Measurements from ENCODE around the gene BRSK1.

Gene BRSK1

GRCh38 chr19:55248704-55249103, 35.1 kb upstream of the BRSK1 start:
- Histone ChIP-seq H3K36me3 (replicated peaks) (peaks cover 28% of the 10 kb centered on the region), H3K9me3 (no peaks in the 10 kb centered on the region), H3K4me1 (no peaks in the 10 kb centered on the region), H3K4me3 (no peak overlapping the region), H3K27me3 (ENCODE audit: low read depth) (no peaks in the 10 kb centered on the region)
- DNase-seq (ENCODE audit: low spot score in 2 of 2) = no peak
- in situ Hi-C loops (cut with MboI; ENCODE audit: low sequenced_read_pairs) = no loop called here

DNA sequence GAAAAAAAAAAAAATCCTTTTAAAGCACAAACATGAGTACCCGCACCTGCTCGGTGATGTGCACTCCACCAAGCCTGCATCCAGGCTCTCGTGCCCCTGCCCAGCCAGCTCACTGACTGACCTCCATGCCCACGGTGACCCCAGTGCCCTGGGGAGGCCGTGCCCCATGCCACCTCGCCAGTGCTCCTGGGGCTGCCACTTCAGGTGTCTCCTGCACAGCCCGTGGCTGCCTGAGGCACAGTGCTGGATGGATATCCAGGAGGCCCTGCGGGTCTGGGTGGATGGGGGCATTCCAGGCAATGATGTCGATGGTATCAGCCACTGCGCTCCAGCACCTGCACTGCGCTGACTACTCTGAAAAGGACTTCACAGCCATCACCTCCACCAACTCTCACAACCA, 34.0 kb upstream of the BRSK1 start:
- in situ Hi-C loops (cut with MboI; ENCODE audit: low sequenced_read_pairs) = no loop called here

DNA sequence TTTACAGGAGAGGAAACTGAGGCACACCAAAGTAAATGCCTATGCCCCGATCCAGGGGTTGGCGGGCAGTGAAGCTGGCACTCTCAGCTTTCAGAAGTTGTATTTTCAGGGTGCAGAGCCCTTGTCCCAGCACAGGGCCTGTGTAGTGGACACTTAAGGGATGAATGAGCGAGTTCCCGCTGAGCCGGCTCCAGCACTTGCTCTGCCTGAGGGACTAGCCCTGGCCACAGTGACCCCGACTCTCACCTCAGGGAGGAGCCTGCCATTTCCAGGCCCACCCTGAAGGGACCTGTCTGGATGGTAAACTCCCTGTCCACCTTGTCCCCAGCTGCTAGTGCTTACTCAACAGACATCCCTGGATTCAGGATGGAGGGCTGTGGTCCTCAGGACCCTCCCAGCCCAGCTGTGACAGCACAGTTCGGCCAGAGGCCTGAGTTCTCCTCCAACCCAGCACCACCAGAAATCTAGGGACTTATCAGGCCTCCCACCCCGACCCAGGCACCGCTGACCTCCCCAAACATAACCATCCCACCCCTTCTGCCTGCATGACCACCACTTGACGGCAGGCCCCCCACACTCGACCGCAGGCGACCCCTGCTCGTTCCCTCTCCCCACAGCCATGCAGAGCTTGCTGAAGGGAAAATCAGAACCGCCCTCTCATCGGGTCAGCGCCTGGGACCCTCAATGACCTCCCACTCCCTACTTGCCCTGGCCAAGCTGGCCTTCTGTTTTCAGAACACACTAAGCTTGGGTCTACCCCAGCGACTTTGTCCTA, 33.3 kb upstream of the BRSK1 start:
- H3K36me3 ChIP-seq (replicated peaks) = peaks cover 13% of the 10 kb centered on the region
- in situ Hi-C loops (cut with MboI; ENCODE audit: low sequenced_read_pairs) = no loop called here
- DNase-seq (ENCODE audit: low spot score in 2 of 2) = no peak
- no peaks in the 10 kb centered on the region for H3K27me3 ChIP-seq (ENCODE audit: low read depth)
- H3K9me3 ChIP-seq = no peaks in the 10 kb centered on the region
- no peak overlapping the region for H3K4me3 ChIP-seq
- H3K4me1 ChIP-seq = peaks cover 3% of the 10 kb centered on the region; the same call in 1 of the 2 replicates

More for the DNA sequence above, 34.0 kb upstream of the BRSK1 start:
- H3K4me1 ChIP-seq = no peaks in the 10 kb centered on the region
- H3K9me3 ChIP-seq = no peaks in the 10 kb centered on the region
- H3K36me3 ChIP-seq (replicated peaks) = peaks cover 16% of the 10 kb centered on the region
- no peak overlapping the region for H3K4me3 ChIP-seq
- H3K27me3 ChIP-seq (ENCODE audit: low read depth) = no peaks in the 10 kb centered on the region
- no peak for DNase-seq (ENCODE audit: low spot score in 2 of 2)

- Histone ChIP-seq H3K9me3 (no peaks in the 10 kb centered on the region), H3K4me3 (no peak overlapping the region), H3K27me3 (ENCODE audit: low read depth) (no peaks in the 10 kb centered on the region), H3K36me3 (replicated peaks) (peaks cover 8% of the 10 kb centered on the region), H3K4me1 (peaks cover 10% of the 10 kb centered on the region)
- in situ Hi-C loops (cut with MboI; ENCODE audit: low sequenced_read_pairs) = no loop called here
- no peak for DNase-seq (ENCODE audit: low spot score in 2 of 2)
Observed at GRCh38 chr19:55251341-55252081, 32.3 kb upstream of the BRSK1 start.

GRCh38 chr19:55252760-55253663, 30.8 kb upstream of the BRSK1 start:
- H3K4me3 ChIP-seq = no peak overlapping the region
- no peaks in the 10 kb centered on the region for H3K9me3 ChIP-seq
- H3K4me1 ChIP-seq = peaks cover 17% of the 10 kb centered on the region
- H3K27me3 ChIP-seq (ENCODE audit: low read depth) = no peaks in the 10 kb centered on the region
- in situ Hi-C loops (cut with MboI; ENCODE audit: low sequenced_read_pairs) = no loop called here
- no peak for DNase-seq (ENCODE audit: low spot score in 2 of 2)
- peaks cover 8% of the 10 kb centered on the region for H3K36me3 ChIP-seq (replicated peaks)

- H3K4me1 ChIP-seq = peaks cover 17% of the 10 kb centered on the region
- H3K4me3 ChIP-seq = no peak overlapping the region
- no peak for DNase-seq (ENCODE audit: low spot score in 2 of 2)
- peaks cover 8% of the 10 kb centered on the region for H3K36me3 ChIP-seq (replicated peaks)
- no peaks in the 10 kb centered on the region for H3K27me3 ChIP-seq (ENCODE audit: low read depth)
- in situ Hi-C loops (cut with MboI; ENCODE audit: low sequenced_read_pairs) = no loop called here
- no peaks in the 10 kb centered on the region for H3K9me3 ChIP-seq
Observed at GRCh38 chr19:55253842-55254624, 29.8 kb upstream of the BRSK1 start.

DNA sequence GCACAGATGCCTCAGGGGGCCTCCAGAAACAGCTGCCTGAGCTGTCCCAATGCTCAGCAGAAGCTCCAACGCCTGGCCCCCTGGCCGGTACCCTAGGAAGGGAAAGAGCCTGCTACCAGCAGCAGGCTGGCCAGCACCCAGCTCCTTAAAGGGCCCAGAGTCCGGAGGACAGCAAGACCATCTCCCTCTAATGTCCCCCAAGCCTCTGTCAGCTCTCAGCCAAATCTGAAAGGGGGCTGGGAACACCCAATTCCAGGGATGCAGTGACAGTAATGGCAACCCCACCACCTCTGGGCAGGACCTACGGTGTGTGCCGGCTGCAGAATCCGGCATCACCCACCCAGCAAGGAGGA, 29.2 kb upstream of the BRSK1 start:
- Histone ChIP-seq H3K36me3 (replicated peaks) (peaks cover 5% of the 10 kb centered on the region), H3K27me3 (ENCODE audit: low read depth) (no peaks in the 10 kb centered on the region), H3K4me3 (no peak overlapping the region), H3K9me3 (no peaks in the 10 kb centered on the region), H3K4me1 (peaks cover 20% of the 10 kb centered on the region)
- no peak for DNase-seq (ENCODE audit: low spot score in 2 of 2)
- in situ Hi-C loops (cut with MboI; ENCODE audit: low sequenced_read_pairs) = no loop called here

GRCh38 chr19:55255618-55256423, 28.0 kb upstream of the BRSK1 start:
- no peak for DNase-seq (ENCODE audit: low spot score in 2 of 2)
- peaks cover 5% of the 10 kb centered on the region for H3K36me3 ChIP-seq (replicated peaks)
- H3K4me3 ChIP-seq = peak overlapping the region; percentile 97
- peaks cover 23% of the 10 kb centered on the region for H3K4me1 ChIP-seq
- no peaks in the 10 kb centered on the region for H3K27me3 ChIP-seq (ENCODE audit: low read depth)
- in situ Hi-C loops (cut with MboI; ENCODE audit: low sequenced_read_pairs) = no loop called here
- no peaks in the 10 kb centered on the region for H3K9me3 ChIP-seq

DNA sequence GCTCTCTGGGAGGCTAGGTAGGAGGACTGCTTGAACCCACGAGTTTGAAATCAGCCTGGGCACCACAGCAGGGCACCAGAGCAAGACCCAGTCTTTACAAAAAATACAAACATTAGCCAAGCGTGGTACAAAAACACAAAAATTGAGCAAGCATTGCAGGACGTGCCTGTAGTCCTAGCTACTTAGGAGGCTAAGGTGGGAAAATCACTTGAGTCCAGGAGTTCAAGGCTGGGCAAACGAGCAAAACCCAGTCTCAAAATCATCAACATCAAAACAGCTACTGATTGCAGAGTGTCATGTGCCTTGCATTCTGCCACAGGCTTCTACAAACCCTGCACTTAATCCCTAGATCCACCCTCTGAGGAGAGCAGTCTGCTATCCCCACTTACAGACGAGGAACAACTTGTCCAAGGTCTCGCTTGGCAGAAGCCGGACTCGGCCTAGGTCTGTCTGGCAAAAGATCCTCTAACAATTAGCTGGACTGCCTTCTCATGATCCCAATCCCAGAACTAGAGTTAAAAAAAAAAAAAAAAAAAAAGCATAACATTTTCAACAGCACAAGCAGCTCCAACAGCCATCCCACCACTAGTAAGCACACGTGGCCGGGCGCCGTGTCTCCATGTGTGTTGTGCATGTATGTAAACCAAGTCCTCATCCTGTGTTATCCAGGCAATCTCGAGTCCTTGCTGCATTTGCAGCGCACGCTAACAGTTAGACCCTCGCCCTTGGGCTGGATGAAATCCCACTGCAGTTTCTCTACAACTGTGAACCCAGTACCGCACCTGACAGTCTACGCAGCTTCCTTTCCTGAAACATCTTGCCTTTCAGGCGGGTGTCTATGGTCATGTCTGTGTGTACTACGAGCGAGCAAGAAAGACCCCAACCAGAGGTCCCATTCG, 27.0 kb upstream of the BRSK1 start:
- peak overlapping the region; percentile 97 for H3K4me3 ChIP-seq
- peaks cover 23% of the 10 kb centered on the region for H3K4me1 ChIP-seq
- H3K36me3 ChIP-seq (replicated peaks) = peaks cover 5% of the 10 kb centered on the region; the same call in 1 of the 2 replicates
- no peaks in the 10 kb centered on the region for H3K9me3 ChIP-seq
- no peaks in the 10 kb centered on the region for H3K27me3 ChIP-seq (ENCODE audit: low read depth)
- in situ Hi-C loops (cut with MboI; ENCODE audit: low sequenced_read_pairs) = no loop called here
- DNase-seq (ENCODE audit: low spot score in 2 of 2) = peak; percentile 3 to 23

GRCh38 chr19:55257461-55258420, 26.1 kb upstream of the BRSK1 start:
- peak; percentile 3 to 37 for DNase-seq (ENCODE audit: low spot score in 2 of 2)
- in situ Hi-C loops (cut with MboI; ENCODE audit: low sequenced_read_pairs) = no loop called here
- Histone ChIP-seq H3K27me3 (ENCODE audit: low read depth) (no peaks in the 10 kb centered on the region), H3K9me3 (no peaks in the 10 kb centered on the region), H3K36me3 (replicated peaks) (peaks cover 5% of the 10 kb centered on the region; the same call in 1 of the 2 replicates), H3K4me1 (peaks cover 23% of the 10 kb centered on the region), H3K4me3 (peak overlapping the region; percentile 97)

- H3K9me3 ChIP-seq = no peaks in the 10 kb centered on the region
- H3K4me1 ChIP-seq = peaks cover 23% of the 10 kb centered on the region
- in situ Hi-C loops (cut with MboI; ENCODE audit: low sequenced_read_pairs) = no loop called here
- peaks cover 5% of the 10 kb centered on the region; the same call in 1 of the 2 replicates for H3K36me3 ChIP-seq (replicated peaks)
- peak overlapping the region; percentile 97 for H3K4me3 ChIP-seq
- peak in 1 of 2 experiments; percentile 21 for DNase-seq (ENCODE audit: low spot score in 2 of 2)
- H3K27me3 ChIP-seq (ENCODE audit: low read depth) = no peaks in the 10 kb centered on the region
Observed at GRCh38 chr19:55258476-55258827, 25.3 kb upstream of the BRSK1 start.
